Right cardiac atrium (tissue), 5 donors: ENCODE data around the gene FAM193A. TPM values are rescaled to one million over a fixed set of nuclear protein-coding genes. Genes with fewer than 3 reads are reported as not detected.
"Not testable (repeated sequence)": the region's sequence is repeated elsewhere in the genome, so short reads cannot be mapped to it uniquely, and the experiment has no call there.

Experiments used
- ATAC-seq, 2 donors: fragments of 200-7000 bp; cut with Tn5 transposase; one replicate each; pipeline versions ENCODE4 v1.8.0 to v1.9.1; 2020; ENCODE audit warnings: moderate library complexity in 2 of 2, mild to moderate bottlenecking in 1 of 2
- DNase-seq, 3 donors: peaks; one replicate each; pipeline ENCODE4 v3.0.0-alpha.2; 2020
- H3K27ac ChIP-seq: one replicate; pipeline ENCODE4 v1.5.1; 2013; ENCODE audit warnings: mild to moderate bottlenecking, low read length, control low read depth, moderate library complexity
- H3K27me3 ChIP-seq: one replicate; pipeline ENCODE4 v1.6.1; 2013; ENCODE audit not compliant: control insufficient read depth, insufficient read depth
- H3K4me1 ChIP-seq: one replicate; pipeline ENCODE4 v1.6.1; 2013; ENCODE audit warnings: low read length; ENCODE audit not compliant: control insufficient read depth, insufficient read depth
- H3K4me3 ChIP-seq: one replicate; pipeline ENCODE4 v1.5.1; 2013; ENCODE audit warnings: low read length, control low read depth
- H3K9me3 ChIP-seq: one replicate; pipeline ENCODE4 v1.6.1; 2013; ENCODE audit warnings: low read length; ENCODE audit not compliant: control insufficient read depth
- WGBS: extraction: QIAGEN DNeasy Blood & Tissue Kit; methylation state at CpG from one replicate; pipeline ENCODE4 v1.1.7; 2013; 5-methylcytosine and 5-hydroxymethylcytosine counted together
- intact Hi-C, 4 donors: fragments of 100-400 bp; cut with DNase I; formaldehyde crosslinking; loops; one replicate each; pipeline versions ENCODE4 v1.11.0 to v1.14.0; 2022 to 2023
- polyA plus RNA-seq: library from polyadenylated mRNA; stranded (reverse); fragments of 200-250 nt; gene quantifications from one replicate; pipeline ENCODE4 v1.2.3, GENCODE V29; 2013
- total RNA-seq, 4 donors: library from RNA; stranded (reverse); fragmentation: NEBNext Ultra II Directional; extraction: Animal tissue kit (Norgen Biotek cat#: 25700); gene quantifications; one replicate each; pipeline ENCODE4 v1.2.1, GENCODE V29; 2021
- donor health status: healthy with polysubstance abuse.
- donor health status: DM: no; HTN: yes; CAD: no.
- donor health status: DM: no; HTN: no; CAD: no.
- donor health status: DM: no; HTN: yes; CAD: no; lungs with severe emphysema.
- donor health status: DM: yes; HTN: yes; CAD: no.

The FAM193A gene
- total and polyA plus RNA-seq, 5 donors, result 9.7 to 19.2 (median 17.4) TPM

DNA sequence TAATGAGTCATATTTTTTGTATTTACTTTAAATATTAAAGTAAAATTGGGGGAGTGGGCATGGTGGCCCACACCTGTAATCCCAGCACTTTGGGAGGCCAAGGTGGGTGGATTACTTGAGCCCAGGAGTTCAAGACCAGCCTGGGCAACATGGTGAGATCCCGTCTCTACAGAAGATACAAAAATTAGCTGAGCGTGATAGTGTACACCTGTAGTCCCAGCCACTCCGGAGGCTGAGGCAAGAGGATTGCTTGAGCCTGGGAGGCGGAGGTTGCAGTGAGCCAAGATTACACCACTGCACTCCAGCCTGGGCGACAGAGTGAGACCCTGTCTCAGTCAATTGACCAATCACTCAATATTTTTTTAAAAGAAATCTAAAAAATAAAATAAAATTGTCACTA is 100.5 kb downstream of the FAM193A start:
- intact Hi-C loops, ATAC-seq, H3K27me3 ChIP-seq, H3K4me3 ChIP-seq, H3K9me3 ChIP-seq, DNase-seq, H3K4me1 ChIP-seq, H3K27ac ChIP-seq: not testable (repeated sequence)
- WGBS, result 95% methylated on average over 5 of the region's 5 CpGs

- Histone ChIP-seq H3K9me3 (no peaks in the 10 kb centered on the region), H3K4me3 (no peak overlapping the region), H3K4me1 (no peaks in the 10 kb centered on the region), H3K27me3 (no peaks in the 10 kb centered on the region), H3K27ac (no peak overlapping the region)
- intact Hi-C loops, result no loop called here
- DNase-seq, result no peak
- 75% methylated on average over 9 of the region's 9 CpGs for WGBS
- ATAC-seq, result no peak
Measured at GRCh38 chr4:2637956-2638552, 101.6 kb downstream of the FAM193A start.

GRCh38 chr4:2638730-2639129 is 102.3 kb downstream of the FAM193A start:
- no peaks in the 10 kb centered on the region for H3K4me1 ChIP-seq
- H3K27ac ChIP-seq, result no peak overlapping the region
- intact Hi-C loops, result no loop called here
- no peaks in the 10 kb centered on the region for H3K9me3 ChIP-seq
- DNase-seq (no peak), ATAC-seq (no peak)
- no peaks in the 10 kb centered on the region for H3K27me3 ChIP-seq
- no peak overlapping the region for H3K4me3 ChIP-seq
- 92% methylated on average over 7 of the region's 7 CpGs for WGBS

- no peaks in the 10 kb centered on the region for H3K4me1 ChIP-seq
- intact Hi-C loops, result no loop called here
- no peak for DNase-seq
Measured at GRCh38 chr4:2642968-2643367, 106.5 kb downstream of the FAM193A start.

GRCh38 chr4:2643555-2643954 is 107.1 kb downstream of the FAM193A start:
- intact Hi-C loops, result no loop called here
- WGBS, result 90% methylated on average over 5 of the region's 5 CpGs

More at GRCh38 chr4:2642968-2643367, 106.5 kb downstream of the FAM193A start:
- H3K4me3 ChIP-seq, result no peak overlapping the region
- no peak overlapping the region for H3K27ac ChIP-seq
- WGBS, result 92% methylated on average over 7 of the region's 7 CpGs
- no peaks in the 10 kb centered on the region for H3K27me3 ChIP-seq
- H3K9me3 ChIP-seq, result no peaks in the 10 kb centered on the region
- ATAC-seq, result no peak

GRCh38 chr4:2646396-2647149 is 110.1 kb downstream of the FAM193A start:
- ATAC-seq (no peak), DNase-seq (no peak)
- Histone ChIP-seq H3K27me3 (no peaks in the 10 kb centered on the region), H3K9me3 (no peaks in the 10 kb centered on the region), H3K4me1 (no peaks in the 10 kb centered on the region), H3K27ac (no peak overlapping the region), H3K4me3 (no peak overlapping the region)
- intact Hi-C loops, result no loop called here
- 93% methylated on average over 22 of the region's 22 CpGs for WGBS

More at GRCh38 chr4:2643555-2643954, 107.1 kb downstream of the FAM193A start:
- H3K4me1 ChIP-seq, result no peaks in the 10 kb centered on the region
- DNase-seq (no peak), ATAC-seq (no peak)
- no peaks in the 10 kb centered on the region for H3K9me3 ChIP-seq
- H3K27me3 ChIP-seq, result no peaks in the 10 kb centered on the region
- no peak overlapping the region for H3K27ac ChIP-seq
- H3K4me3 ChIP-seq, result no peak overlapping the region

DNA sequence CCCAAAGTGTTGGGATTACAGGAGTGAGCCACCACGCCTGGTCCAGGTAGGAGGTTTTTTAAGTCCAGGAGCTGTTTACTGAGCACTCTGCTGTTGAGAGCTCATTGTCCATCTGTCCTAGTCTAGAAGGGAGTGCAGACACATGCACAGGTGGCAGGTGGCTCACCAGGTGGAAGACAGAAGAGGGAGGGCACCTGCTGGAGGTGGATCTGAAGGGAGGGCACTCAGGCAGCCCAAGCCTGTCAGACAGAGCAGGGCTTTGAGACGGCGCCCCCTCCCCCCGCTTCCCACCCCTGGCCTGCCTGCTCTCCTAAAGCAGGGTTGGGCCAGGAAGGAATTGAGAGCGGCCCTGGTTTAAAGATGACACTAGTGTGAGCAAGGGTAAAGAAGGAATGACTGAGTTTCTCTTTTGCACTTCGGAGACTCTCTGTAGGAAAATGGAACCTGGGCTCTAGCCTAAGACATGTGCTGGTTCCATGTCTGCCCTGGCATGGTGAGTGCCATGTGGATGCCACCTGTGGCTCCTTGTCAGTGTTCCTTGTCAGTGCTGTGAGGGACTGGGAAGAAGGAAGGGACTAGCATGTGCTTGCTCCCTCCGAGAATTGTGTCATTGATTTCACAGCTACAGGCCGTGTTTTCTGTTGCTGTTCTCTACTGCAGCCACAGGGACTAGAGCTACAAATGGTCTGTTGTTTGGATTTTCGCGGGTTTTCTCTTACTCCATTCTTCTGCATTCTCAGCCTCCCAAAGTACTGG is 111.1 kb downstream of the FAM193A start:
- H3K27ac ChIP-seq, result no peak overlapping the region
- no peaks in the 10 kb centered on the region for H3K9me3 ChIP-seq
- no peak for ATAC-seq
- intact Hi-C loops, result no loop called here
- 90% methylated on average over 10 of the region's 10 CpGs for WGBS
- no peak overlapping the region for H3K4me3 ChIP-seq
- H3K27me3 ChIP-seq, result no peaks in the 10 kb centered on the region
- H3K4me1 ChIP-seq, result no peaks in the 10 kb centered on the region
- no peak for DNase-seq

- no peaks in the 10 kb centered on the region for H3K9me3 ChIP-seq
- no peak overlapping the region for H3K27ac ChIP-seq
- WGBS, result 91% methylated on average over 9 of the region's 9 CpGs
- DNase-seq, result no peak
- no peak for ATAC-seq
- intact Hi-C loops, result no loop called here
- H3K27me3 ChIP-seq, result no peaks in the 10 kb centered on the region
- no peak overlapping the region for H3K4me3 ChIP-seq
- no peaks in the 10 kb centered on the region for H3K4me1 ChIP-seq
Measured at GRCh38 chr4:2648159-2648814, 111.8 kb downstream of the FAM193A start.

GRCh38 chr4:2649604-2650114 is 113.2 kb downstream of the FAM193A start:
- H3K4me1 ChIP-seq, result no peaks in the 10 kb centered on the region
- no peak overlapping the region for H3K27ac ChIP-seq
- ATAC-seq, result no peak
- H3K27me3 ChIP-seq, result no peaks in the 10 kb centered on the region
- intact Hi-C loops, result no loop called here
- H3K9me3 ChIP-seq, result no peaks in the 10 kb centered on the region
- 96% methylated on average over 5 of the region's 5 CpGs for WGBS
- no peak overlapping the region for H3K4me3 ChIP-seq
- DNase-seq, result no peak

- DNase-seq (no peak), ATAC-seq (no peak)
- H3K27ac ChIP-seq, result no peak overlapping the region
- H3K9me3 ChIP-seq, result no peaks in the 10 kb centered on the region
- H3K4me3 ChIP-seq, result no peak overlapping the region
- intact Hi-C loops, result no loop called here
- H3K4me1 ChIP-seq, result no peaks in the 10 kb centered on the region
- WGBS, result 96% methylated on average over 13 of the region's 13 CpGs
- no peaks in the 10 kb centered on the region for H3K27me3 ChIP-seq
Measured at GRCh38 chr4:2650276-2650675, 113.8 kb downstream of the FAM193A start.
